Liver (tissue), 9 donors: ENCODE results near the gene NTPCR. TPM values are rescaled to one million over a fixed set of nuclear protein-coding genes. Genes with fewer than 3 reads are reported as not detected.

ENCODE experiments used
- DNase-seq: peaks from one replicate; pipeline ENCODE4 v3.0.0-alpha.2; 2017; ENCODE audit warnings: low spot score
- H3K27ac ChIP-seq, 2 donors: one replicate each; pipeline ENCODE4 v1.7.0; 2013; ENCODE audit warnings: inconsistent platforms in 2 of 2, low read length in 2 of 2, control low read depth in 1 of 2, low read depth in 1 of 2, mild to moderate bottlenecking in 1 of 2
- H3K27me3 ChIP-seq, 4 donors: one replicate each; pipeline versions ENCODE4 v1.6.1 to v1.7.0; 2013; ENCODE audit warnings: low read length in 3 of 4, inconsistent platforms in 1 of 4, mild to moderate bottlenecking in 1 of 4, moderate library complexity in 1 of 4; ENCODE audit not compliant: control insufficient read depth in 4 of 4, insufficient read depth in 4 of 4
- H3K36me3 ChIP-seq, 4 donors: one replicate each; pipeline versions ENCODE4 v1.6.1 to v1.7.0; 2013; ENCODE audit warnings: low read length in 3 of 4, mild to moderate bottlenecking in 3 of 4, low read depth in 1 of 4, moderate library complexity in 1 of 4; ENCODE audit not compliant: control insufficient read depth in 4 of 4, insufficient read depth in 3 of 4
- H3K4me1 ChIP-seq, 4 donors: one replicate each; pipeline versions ENCODE4 v1.6.1 to v1.7.0; 2013; ENCODE audit warnings: low read length in 3 of 4, mild to moderate bottlenecking in 3 of 4, moderate library complexity in 1 of 4; ENCODE audit not compliant: control insufficient read depth in 4 of 4, insufficient read depth in 4 of 4
- H3K4me3 ChIP-seq, 3 donors: one replicate each; pipeline versions ENCODE4 v1.6.1 to v1.7.0; 2013; ENCODE audit warnings: low read length in 3 of 3, control low read depth in 1 of 3, low read depth in 1 of 3, mild to moderate bottlenecking in 1 of 3
- H3K9ac ChIP-seq, 2 donors: one replicate each; pipeline ENCODE4 v1.7.0; 2013; ENCODE audit warnings: low read length in 2 of 2, mild to moderate bottlenecking in 2 of 2, moderate library complexity in 2 of 2, control low read depth in 1 of 2, low read depth in 1 of 2
- H3K9me3 ChIP-seq, 4 donors: one replicate each; pipeline versions ENCODE4 v1.6.1 to v1.7.0; 2013; ENCODE audit warnings: low read length in 3 of 4; ENCODE audit not compliant: control insufficient read depth in 4 of 4
- EGR1 ChIP-seq, 2 donors: IDR thresholded peaks; 2 replicates each; pipeline ENCODE4 v1.6.1; 2016 to 2018; ENCODE audit warnings: antibody characterized with exemption in 2 of 2, low read depth in 2 of 2
- FOXA1 ChIP-seq: IDR thresholded peaks from 2 replicates; pipeline ENCODE4 v1.6.1; 2016; ENCODE audit warnings: antibody characterized with exemption
- FOXA2 ChIP-seq: IDR thresholded peaks from 2 replicates; pipeline ENCODE4 v1.6.1; 2016; ENCODE audit warnings: antibody characterized with exemption
- GABPA ChIP-seq, 2 donors: IDR thresholded peaks in 1 of 2; conservative IDR thresholded peaks in 1 of 2; 2 replicates each; pipeline ENCODE4 v1.6.1; 2016; ENCODE audit warnings: antibody characterized with exemption in 2 of 2, mild to moderate bottlenecking in 1 of 2, moderate library complexity in 1 of 2
- HNF4A ChIP-seq, 2 donors: conservative IDR thresholded peaks; 2 replicates each; pipeline ENCODE4 v1.6.1; 2016; ENCODE audit warnings: antibody characterized with exemption in 2 of 2, mild to moderate bottlenecking in 2 of 2
- HNF4G ChIP-seq: IDR thresholded peaks from 2 replicates; pipeline ENCODE4 v1.6.1; 2016; ENCODE audit warnings: antibody characterized with exemption
- JUND ChIP-seq, 2 donors: IDR thresholded peaks; 2 replicates each; pipeline ENCODE4 v1.6.1; 2016; ENCODE audit warnings: antibody characterized with exemption in 2 of 2
- NR2F2 ChIP-seq: IDR thresholded peaks from 2 replicates; pipeline ENCODE4 v1.6.1; 2016; ENCODE audit warnings: antibody characterized with exemption
- RAD21 ChIP-seq, 2 donors: IDR thresholded peaks; 2 replicates each; pipeline ENCODE4 v1.6.1; 2016; ENCODE audit warnings: antibody characterized with exemption in 2 of 2, mild to moderate bottlenecking in 2 of 2
- RXRA ChIP-seq, 2 donors: IDR thresholded peaks; 2 replicates each; pipeline ENCODE4 v1.6.1; 2017 to 2018; ENCODE audit warnings: antibody characterized with exemption in 2 of 2, mild to moderate bottlenecking in 1 of 2
- SP1 ChIP-seq: IDR thresholded peaks from 2 replicates; pipeline ENCODE4 v1.6.1; 2018; ENCODE audit warnings: antibody characterized with exemption, mild to moderate bottlenecking
- TAF1 ChIP-seq: conservative IDR thresholded peaks from 2 replicates; pipeline ENCODE4 v1.6.1; 2016; ENCODE audit warnings: antibody characterized with exemption, mild to moderate bottlenecking
- YY1 ChIP-seq: IDR thresholded peaks from 2 replicates; pipeline ENCODE4 v1.6.1; 2016; ENCODE audit warnings: antibody characterized with exemption, mild to moderate bottlenecking
- WGBS: extraction: QIAGEN DNeasy Blood & Tissue Kit; methylation state at CpG from one replicate; pipeline ENCODE4 v1.1.7; 2013; 5-methylcytosine and 5-hydroxymethylcytosine counted together
- polyA plus RNA-seq, 2 donors: library from polyadenylated mRNA; stranded (reverse) in 1 of 2; unstranded in 1 of 2; fragments of 200-250 nt in 1 of 2; fragments of >200 nt in 1 of 2; fragmentation: Nextera tagmentation in 1 of 2; extraction: Ambion mirVana in 1 of 2; gene quantifications; one replicate each; pipeline versions ENCODE4 v1.2.1 to v1.2.3, GENCODE V29; 2013 to 2015
- total RNA-seq, 2 donors: library from RNA; depleted of rRNA; stranded (reverse); fragments of >200 nt; gene quantifications; one replicate each; pipeline ENCODE4 v1.2.3, GENCODE V29; 2014
- TF ChIP-seq, protein P1 (sequence below): fragments of 150-350 bp; IDR thresholded peaks from 2 replicates; pipeline ENCODE4 v1.5.1; 2017; ENCODE audit warnings: improper control_type of control experiment, low read depth, low read length; ENCODE audit not compliant: missing input control
- TF ChIP-seq, protein P2 (sequence below): IDR thresholded peaks from 2 replicates; pipeline ENCODE4 v1.6.1; 2016; ENCODE audit warnings: antibody characterized with exemption
- TF ChIP-seq, protein P3 (sequence below): IDR thresholded peaks from 2 replicates; pipeline ENCODE4 v1.6.1; 2016; ENCODE audit warnings: antibody characterized with exemption, mild to moderate bottlenecking
- TF ChIP-seq, protein P4 (sequence below): IDR thresholded peaks from 2 replicates; pipeline ENCODE4 v1.6.1; 2016; ENCODE audit warnings: antibody characterized with exemption
- donor health status: healthy.
- donor health status: healthy.
- donor health status: healthy.
- donor health status: healthy.
- donor health status: healthy.

NTPCR gene
- total and polyA plus RNA-seq, 4 donors: 7.2 to 37.2 (median 19.2) TPM

DNA sequence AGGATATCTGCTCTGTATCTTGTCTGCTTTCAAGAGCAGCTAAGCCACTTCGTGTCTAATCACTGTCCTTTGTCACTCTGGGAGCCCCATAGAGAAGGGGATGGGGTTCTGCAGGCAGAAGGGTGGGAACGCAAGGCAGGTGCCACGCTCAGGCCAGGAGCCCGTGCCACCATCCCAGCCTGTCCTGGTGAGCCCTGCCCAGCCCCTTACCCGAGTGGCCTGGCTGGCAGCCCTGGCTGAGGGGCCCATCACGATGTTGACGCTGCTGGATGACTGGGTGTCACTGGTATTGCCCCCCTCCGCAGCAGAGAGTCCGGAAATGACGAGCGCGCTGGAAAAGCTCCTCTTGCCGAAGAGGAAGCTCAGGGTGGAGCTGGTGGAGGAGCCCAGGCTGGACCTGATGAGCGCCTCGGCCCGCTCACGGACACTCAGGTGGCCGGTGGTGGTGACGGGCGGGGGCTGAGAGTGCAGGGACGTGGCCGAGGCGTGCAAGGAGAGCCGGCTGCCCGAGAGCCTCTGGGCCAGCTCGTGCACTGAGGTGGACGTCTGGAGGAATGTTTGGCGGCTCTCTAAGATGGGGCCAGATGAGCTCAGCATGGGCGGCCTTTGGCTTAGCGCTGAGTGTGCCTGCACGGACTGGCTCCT is 35.6 kb downstream of the NTPCR start:
- no peak overlapping the region for H3K4me3 ChIP-seq
- no peak overlapping the region for H3K9ac ChIP-seq
- H3K27ac ChIP-seq: no peak overlapping the region
- H3K4me1 ChIP-seq: no peaks in the 10 kb centered on the region
- H3K27me3 ChIP-seq: peaks cover 0 to 2% (median 0%) of the 10 kb centered on the region in 4 donors
- no peaks in the 10 kb centered on the region for H3K9me3 ChIP-seq
- 93% methylated on average over 31 of the region's 31 CpGs for WGBS
- TF ChIP-seq FOXA2: no peak
- no peak for TF ChIP-seq HNF4G
- TF ChIP-seq SP1: no peak
- TF ChIP-seq, protein P1, sequence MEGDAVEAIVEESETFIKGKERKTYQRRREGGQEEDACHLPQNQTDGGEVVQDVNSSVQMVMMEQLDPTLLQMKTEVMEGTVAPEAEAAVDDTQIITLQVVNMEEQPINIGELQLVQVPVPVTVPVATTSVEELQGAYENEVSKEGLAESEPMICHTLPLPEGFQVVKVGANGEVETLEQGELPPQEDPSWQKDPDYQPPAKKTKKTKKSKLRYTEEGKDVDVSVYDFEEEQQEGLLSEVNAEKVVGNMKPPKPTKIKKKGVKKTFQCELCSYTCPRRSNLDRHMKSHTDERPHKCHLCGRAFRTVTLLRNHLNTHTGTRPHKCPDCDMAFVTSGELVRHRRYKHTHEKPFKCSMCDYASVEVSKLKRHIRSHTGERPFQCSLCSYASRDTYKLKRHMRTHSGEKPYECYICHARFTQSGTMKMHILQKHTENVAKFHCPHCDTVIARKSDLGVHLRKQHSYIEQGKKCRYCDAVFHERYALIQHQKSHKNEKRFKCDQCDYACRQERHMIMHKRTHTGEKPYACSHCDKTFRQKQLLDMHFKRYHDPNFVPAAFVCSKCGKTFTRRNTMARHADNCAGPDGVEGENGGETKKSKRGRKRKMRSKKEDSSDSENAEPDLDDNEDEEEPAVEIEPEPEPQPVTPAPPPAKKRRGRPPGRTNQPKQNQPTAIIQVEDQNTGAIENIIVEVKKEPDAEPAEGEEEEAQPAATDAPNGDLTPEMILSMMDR: no peak
- TF ChIP-seq RAD21 (IDR thresholded peaks at IDR 0.05): no peak
- TF ChIP-seq JUND (IDR thresholded peaks at IDR 0.05): no peak
- TF ChIP-seq HNF4A (conservative IDR thresholded peaks at IDR 0.05): no peak
- TF ChIP-seq YY1: no peak
- TF ChIP-seq, protein P2, sequence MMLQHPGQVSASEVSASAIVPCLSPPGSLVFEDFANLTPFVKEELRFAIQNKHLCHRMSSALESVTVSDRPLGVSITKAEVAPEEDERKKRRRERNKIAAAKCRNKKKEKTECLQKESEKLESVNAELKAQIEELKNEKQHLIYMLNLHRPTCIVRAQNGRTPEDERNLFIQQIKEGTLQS: no peak
- TF ChIP-seq, protein P3, sequence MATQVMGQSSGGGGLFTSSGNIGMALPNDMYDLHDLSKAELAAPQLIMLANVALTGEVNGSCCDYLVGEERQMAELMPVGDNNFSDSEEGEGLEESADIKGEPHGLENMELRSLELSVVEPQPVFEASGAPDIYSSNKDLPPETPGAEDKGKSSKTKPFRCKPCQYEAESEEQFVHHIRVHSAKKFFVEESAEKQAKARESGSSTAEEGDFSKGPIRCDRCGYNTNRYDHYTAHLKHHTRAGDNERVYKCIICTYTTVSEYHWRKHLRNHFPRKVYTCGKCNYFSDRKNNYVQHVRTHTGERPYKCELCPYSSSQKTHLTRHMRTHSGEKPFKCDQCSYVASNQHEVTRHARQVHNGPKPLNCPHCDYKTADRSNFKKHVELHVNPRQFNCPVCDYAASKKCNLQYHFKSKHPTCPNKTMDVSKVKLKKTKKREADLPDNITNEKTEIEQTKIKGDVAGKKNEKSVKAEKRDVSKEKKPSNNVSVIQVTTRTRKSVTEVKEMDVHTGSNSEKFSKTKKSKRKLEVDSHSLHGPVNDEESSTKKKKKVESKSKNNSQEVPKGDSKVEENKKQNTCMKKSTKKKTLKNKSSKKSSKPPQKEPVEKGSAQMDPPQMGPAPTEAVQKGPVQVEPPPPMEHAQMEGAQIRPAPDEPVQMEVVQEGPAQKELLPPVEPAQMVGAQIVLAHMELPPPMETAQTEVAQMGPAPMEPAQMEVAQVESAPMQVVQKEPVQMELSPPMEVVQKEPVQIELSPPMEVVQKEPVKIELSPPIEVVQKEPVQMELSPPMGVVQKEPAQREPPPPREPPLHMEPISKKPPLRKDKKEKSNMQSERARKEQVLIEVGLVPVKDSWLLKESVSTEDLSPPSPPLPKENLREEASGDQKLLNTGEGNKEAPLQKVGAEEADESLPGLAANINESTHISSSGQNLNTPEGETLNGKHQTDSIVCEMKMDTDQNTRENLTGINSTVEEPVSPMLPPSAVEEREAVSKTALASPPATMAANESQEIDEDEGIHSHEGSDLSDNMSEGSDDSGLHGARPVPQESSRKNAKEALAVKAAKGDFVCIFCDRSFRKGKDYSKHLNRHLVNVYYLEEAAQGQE: no peak
- TF ChIP-seq FOXA1: no peak
- no peak for TF ChIP-seq GABPA (IDR thresholded peaks at IDR 0.05 in 1 of 2, conservative IDR thresholded peaks at IDR 0.05 in 1 of 2)
- no peak for TF ChIP-seq NR2F2
- TF ChIP-seq TAF1: no peak
- TF ChIP-seq RXRA (IDR thresholded peaks at IDR 0.05): no peak
- H3K36me3 ChIP-seq: no peaks in the 10 kb centered on the region
- no peak for DNase-seq

DNA sequence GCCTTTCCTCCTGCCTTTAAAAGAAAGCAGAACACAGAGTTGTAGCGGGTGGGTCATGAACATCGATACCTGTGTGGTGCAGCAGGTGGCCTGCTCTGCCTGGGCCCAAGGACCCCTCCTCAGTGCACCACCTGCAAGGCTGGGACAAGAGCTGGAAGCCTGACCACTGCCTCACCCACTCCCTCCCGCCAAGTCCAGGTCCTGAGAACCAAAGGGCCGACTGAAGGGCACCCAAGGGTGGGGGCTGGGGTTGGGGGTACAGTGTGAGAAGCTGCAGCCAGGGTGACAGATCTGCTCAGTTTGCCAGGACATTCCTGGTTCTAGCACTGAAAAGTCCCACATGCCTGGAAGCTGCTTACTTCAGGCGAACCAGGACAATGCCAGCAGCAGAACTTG is 36.1 kb downstream of the NTPCR start:
- WGBS: 95% methylated on average over 5 of the region's 5 CpGs
- TF ChIP-seq, protein P3: no peak
- TF ChIP-seq FOXA2 (no peak), HNF4G (no peak), HNF4A (conservative IDR thresholded peaks at IDR 0.05) (no peak), FOXA1 (no peak), EGR1 (IDR thresholded peaks at IDR 0.05; ENCODE audit: low read depth in 2 of 2) (no peak), NR2F2 (no peak), TAF1 (no peak), RAD21 (IDR thresholded peaks at IDR 0.05) (no peak), YY1 (no peak), RXRA (IDR thresholded peaks at IDR 0.05) (no peak), GABPA (IDR thresholded peaks at IDR 0.05 in 1 of 2, conservative IDR thresholded peaks at IDR 0.05 in 1 of 2) (no peak)
- TF ChIP-seq, protein P4, sequence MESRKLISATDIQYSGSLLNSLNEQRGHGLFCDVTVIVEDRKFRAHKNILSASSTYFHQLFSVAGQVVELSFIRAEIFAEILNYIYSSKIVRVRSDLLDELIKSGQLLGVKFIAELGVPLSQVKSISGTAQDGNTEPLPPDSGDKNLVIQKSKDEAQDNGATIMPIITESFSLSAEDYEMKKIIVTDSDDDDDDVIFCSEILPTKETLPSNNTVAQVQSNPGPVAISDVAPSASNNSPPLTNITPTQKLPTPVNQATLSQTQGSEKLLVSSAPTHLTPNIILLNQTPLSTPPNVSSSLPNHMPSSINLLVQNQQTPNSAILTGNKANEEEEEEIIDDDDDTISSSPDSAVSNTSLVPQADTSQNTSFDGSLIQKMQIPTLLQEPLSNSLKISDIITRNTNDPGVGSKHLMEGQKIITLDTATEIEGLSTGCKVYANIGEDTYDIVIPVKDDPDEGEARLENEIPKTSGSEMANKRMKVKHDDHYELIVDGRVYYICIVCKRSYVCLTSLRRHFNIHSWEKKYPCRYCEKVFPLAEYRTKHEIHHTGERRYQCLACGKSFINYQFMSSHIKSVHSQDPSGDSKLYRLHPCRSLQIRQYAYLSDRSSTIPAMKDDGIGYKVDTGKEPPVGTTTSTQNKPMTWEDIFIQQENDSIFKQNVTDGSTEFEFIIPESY: no peak
- peaks cover 0 to 2% (median 0%) of the 10 kb centered on the region in 4 donors for H3K27me3 ChIP-seq
- H3K4me3 ChIP-seq: no peak overlapping the region
- H3K36me3 ChIP-seq: no peaks in the 10 kb centered on the region
- H3K4me1 ChIP-seq: no peaks in the 10 kb centered on the region
- H3K9ac ChIP-seq: no peak overlapping the region
- H3K27ac ChIP-seq: no peak overlapping the region
- no peaks in the 10 kb centered on the region for H3K9me3 ChIP-seq
- DNase-seq: no peak
